ENCODE results near the gene EHD3.

- TF ChIP-seq EZH2 (IDR thresholded peaks at IDR 0.05; ENCODE audit: low read depth), result no peak
- TF ChIP-seq CTCF (conservative IDR thresholded peaks at IDR 0.05), result no peak
These were observed 17.2 kb upstream of the EHD3 start for GRCh38 chr2:31216734-31217133.
